Measurements from ENCODE around the gene ANTKMT.

DNA sequence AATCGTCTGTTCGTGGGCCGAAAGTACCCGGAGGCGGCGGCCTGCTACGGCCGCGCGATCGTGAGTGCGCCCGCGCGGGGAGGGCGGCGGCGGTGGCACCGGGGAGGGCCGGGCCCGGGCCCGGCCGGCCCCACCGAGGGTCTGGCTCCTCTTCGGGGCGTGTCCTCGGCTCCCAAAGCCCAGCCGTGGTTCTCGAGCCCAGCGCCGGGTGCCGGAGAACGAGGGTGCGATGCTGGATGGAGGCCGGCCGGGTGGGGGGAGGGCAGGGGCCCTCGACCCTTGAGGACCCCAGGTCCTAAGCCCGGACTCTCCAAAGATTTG is 40.4 kb upstream of the ANTKMT start:
- TF ChIP-seq RARB (CRISPR knock-in tag; IDR thresholded peaks at IDR 0.05) (no peak), ARNTL (CRISPR knock-in tag; IDR thresholded peaks at IDR 0.05; ENCODE audit: borderline replicate concordance, low read depth) (no peak), ZFP30 (CRISPR knock-in tag; IDR thresholded peaks at IDR 0.05) (no peak), ZNF8 (CRISPR knock-in tag; IDR thresholded peaks at IDR 0.05) (no peak), CSDC2 (CRISPR knock-in tag; IDR thresholded peaks at IDR 0.05) (no peak), ZC3H10 (CRISPR knock-in tag; IDR thresholded peaks at IDR 0.05) (no peak), ZFP3 (CRISPR knock-in tag; IDR thresholded peaks at IDR 0.05) (no peak), ZNF70 (CRISPR knock-in tag; IDR thresholded peaks at IDR 0.05) (no peak), SNAI2 (CRISPR knock-in tag; IDR thresholded peaks at IDR 0.05) (no peak)
- TF ChIP-seq, protein P1, sequence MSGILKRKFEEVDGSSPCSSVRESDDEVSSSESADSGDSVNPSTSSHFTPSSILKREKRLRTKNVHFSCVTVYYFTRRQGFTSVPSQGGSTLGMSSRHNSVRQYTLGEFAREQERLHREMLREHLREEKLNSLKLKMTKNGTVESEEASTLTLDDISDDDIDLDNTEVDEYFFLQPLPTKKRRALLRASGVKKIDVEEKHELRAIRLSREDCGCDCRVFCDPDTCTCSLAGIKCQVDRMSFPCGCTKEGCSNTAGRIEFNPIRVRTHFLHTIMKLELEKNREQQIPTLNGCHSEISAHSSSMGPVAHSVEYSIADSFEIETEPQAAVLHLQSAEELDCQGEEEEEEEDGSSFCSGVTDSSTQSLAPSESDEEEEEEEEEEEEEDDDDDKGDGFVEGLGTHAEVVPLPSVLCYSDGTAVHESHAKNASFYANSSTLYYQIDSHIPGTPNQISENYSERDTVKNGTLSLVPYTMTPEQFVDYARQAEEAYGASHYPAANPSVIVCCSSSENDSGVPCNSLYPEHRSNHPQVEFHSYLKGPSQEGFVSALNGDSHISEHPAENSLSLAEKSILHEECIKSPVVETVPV (CRISPR knock-in tag; IDR thresholded peaks at IDR 0.05): no peak
- TF ChIP-seq, protein P2, sequence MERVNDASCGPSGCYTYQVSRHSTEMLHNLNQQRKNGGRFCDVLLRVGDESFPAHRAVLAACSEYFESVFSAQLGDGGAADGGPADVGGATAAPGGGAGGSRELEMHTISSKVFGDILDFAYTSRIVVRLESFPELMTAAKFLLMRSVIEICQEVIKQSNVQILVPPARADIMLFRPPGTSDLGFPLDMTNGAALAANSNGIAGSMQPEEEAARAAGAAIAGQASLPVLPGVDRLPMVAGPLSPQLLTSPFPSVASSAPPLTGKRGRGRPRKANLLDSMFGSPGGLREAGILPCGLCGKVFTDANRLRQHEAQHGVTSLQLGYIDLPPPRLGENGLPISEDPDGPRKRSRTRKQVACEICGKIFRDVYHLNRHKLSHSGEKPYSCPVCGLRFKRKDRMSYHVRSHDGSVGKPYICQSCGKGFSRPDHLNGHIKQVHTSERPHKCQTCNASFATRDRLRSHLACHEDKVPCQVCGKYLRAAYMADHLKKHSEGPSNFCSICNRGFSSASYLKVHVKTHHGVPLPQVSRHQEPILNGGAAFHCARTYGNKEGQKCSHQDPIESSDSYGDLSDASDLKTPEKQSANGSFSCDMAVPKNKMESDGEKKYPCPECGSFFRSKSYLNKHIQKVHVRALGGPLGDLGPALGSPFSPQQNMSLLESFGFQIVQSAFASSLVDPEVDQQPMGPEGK (CRISPR knock-in tag; IDR thresholded peaks at IDR 0.05; ENCODE audit: borderline replicate concordance): no peak
- TF ChIP-seq, protein P3, sequence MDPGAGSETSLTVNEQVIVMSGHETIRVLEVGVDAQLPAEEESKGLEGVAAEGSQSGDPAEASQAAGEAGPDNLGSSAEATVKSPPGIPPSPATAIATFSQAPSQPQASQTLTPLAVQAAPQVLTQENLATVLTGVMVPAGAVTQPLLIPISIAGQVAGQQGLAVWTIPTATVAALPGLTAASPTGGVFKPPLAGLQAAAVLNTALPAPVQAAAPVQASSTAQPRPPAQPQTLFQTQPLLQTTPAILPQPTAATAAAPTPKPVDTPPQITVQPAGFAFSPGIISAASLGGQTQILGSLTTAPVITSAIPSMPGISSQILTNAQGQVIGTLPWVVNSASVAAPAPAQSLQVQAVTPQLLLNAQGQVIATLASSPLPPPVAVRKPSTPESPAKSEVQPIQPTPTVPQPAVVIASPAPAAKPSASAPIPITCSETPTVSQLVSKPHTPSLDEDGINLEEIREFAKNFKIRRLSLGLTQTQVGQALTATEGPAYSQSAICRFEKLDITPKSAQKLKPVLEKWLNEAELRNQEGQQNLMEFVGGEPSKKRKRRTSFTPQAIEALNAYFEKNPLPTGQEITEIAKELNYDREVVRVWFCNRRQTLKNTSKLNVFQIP (CRISPR knock-in tag; IDR thresholded peaks at IDR 0.05; ENCODE audit: borderline replicate concordance, low read depth): no peak
- TF ChIP-seq, protein P4, sequence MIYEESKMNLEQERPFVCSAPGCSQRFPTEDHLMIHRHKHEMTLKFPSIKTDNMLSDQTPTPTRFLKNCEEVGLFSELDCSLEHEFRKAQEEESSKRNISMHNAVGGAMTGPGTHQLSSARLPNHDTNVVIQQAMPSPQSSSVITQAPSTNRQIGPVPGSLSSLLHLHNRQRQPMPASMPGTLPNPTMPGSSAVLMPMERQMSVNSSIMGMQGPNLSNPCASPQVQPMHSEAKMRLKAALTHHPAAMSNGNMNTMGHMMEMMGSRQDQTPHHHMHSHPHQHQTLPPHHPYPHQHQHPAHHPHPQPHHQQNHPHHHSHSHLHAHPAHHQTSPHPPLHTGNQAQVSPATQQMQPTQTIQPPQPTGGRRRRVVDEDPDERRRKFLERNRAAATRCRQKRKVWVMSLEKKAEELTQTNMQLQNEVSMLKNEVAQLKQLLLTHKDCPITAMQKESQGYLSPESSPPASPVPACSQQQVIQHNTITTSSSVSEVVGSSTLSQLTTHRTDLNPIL (CRISPR knock-in tag; IDR thresholded peaks at IDR 0.05; ENCODE audit: low read depth): no peak
